Inferior parietal cortex (tissue), 1 donor: Measurements from ENCODE around the gene IDI1.
"Not testable (repeated sequence)": the region's sequence is repeated elsewhere in the genome, so short reads cannot be mapped to it uniquely, and the experiment has no call there.

Source experiments
- DNase-seq: peaks from one replicate; pipeline ENCODE4 v3.0.0-alpha.2; 2016; ENCODE audit errors: extremely low spot score

IDI1 gene

DNA sequence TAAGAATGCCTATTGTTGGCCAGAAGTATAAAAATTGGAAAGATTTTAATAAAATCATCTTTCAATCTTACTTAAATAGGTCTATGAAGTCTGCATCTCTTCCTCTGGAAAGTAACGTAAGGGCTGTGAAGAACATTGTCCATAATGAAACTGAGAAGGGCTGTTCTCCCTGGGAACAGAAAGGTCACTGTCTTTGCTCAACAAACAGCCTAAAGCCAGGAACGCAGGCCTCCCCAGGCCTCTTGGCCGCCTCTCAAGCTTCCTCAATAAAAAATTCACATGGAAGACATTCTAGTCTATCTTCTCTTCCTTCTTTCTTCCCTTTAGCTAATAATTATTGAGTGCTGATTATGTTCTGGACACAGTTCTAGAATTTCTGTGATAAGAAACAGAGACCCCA, 14.2 kb downstream of the IDI1 start:
- DNase-seq = peak; percentile 64

DNA sequence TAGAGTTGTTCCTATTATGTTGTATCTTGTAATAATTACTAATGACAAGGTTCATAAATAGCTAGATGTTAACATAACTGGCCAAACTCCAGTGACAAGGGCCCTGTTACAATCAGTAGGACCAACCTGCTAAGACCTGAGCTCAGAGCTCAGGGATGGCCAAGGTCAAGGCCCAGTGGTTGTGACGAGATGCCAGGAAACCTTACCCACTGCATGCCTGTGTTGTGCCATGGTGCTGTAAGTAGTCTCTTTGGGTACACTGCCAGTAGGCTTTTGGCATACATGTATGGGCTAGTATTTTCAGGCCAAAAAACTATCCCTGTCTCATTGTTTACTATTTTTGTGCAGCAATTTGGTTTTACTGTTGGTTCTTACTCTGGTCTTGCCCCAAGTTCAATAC, 15.3 kb downstream of the IDI1 start:
- DNase-seq = no peak

DNA sequence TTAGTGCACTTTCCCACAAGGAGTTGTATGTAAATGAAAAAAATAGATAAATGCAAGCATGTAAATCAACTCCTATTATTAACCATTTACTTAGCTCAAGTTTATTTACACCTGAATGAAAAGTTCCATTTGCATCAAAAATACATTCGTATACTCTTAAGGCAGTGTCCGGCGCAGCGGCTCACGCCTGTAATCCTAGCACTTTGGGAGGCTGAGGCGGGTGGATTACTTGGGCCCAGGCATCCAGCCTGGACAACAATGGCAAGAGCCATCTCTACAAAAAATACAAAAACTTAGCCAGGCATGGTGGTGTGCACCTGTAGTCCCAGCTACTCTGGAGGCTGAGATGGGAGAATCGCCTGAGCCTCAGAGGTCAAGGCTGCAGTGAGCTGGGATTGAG, 19.1 kb downstream of the IDI1 start:
- no peak for DNase-seq

DNA sequence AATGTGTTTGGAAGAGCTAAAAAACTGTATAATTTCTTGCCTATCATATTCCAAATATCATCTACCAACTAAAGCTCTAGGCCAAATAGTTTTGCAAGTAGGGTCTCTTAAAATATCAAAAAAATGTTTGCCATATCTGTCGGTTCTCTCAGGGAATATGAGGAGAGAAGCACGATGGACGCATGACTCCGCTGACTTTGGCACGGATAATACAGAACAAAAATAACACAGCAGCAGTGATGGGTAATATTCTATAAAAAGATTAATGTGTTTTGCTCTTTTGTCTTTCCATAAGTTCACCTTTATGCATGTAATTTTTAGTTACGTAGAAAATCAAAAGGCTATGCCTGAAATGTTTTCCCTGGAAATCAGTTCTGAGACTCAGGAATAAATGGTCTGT, 22.3 kb downstream of the IDI1 start:
- no peak for DNase-seq

DNA sequence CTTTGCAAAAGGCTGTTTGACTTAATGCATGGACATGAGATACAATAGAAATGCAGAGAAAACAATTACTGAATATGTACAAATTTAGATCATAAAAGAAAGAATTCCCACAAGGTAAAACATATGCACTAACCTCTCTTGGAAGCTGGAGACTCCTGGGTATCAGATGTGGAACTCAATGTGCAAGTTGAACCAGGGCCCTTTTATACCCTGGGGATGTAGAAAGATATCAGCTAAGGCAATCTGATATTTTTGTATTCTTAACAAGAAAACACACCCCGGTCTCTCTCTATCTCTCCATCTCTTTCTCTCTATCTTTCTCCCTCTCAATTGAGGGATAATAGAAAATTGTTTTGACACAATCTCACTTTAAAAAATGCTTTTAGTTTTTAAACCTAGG, 23.2 kb downstream of the IDI1 start, which contains the start of gene IDI2:
IDI2 (minus strand) TSS at position 177 of the 400 bp plus-strand sequence. CDS start 1,136 bp downstream, outside the sequence.
- no peak for DNase-seq

DNA sequence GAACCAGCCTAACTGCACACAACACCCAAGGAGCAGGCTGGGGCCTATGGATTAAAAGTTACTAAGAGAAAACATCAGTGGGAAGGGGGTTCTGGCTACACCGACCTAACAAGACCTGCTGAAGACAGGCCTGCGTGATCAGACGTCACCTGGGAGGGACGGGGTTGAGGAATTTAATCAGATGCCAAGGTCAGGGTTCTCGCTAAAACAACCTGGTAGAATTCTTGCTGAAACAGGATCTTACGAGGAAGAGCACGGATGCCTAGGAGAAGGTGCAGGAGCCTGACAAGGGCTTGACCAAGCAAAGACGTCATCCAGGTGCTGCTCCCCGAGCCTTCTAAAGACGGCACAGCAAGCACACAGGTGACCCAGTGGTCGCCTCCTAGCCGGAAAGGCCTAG, 24.8 kb downstream of the IDI1 start:
- DNase-seq = no peak

DNA sequence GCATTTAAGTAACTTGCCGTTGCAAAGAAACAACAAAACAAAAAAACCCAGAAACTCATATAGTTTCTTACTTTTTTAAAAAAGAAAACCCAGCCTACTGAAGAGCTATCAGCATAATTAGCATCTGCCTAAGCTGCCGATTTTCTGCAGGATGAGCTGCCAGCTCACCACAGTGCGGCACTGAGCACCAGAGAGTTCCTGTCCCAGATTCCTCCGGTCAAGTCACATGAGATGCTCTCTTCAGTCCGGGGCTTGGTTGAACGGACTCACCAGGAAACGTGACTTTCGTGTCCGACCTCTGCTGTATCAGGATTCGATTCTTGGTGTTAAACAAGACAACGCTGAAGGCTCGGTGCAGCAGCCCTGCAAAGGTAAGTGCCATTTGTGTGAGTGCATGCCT, 26.5 kb downstream of the IDI1 start:
- peak; percentile 52 for DNase-seq

DNA sequence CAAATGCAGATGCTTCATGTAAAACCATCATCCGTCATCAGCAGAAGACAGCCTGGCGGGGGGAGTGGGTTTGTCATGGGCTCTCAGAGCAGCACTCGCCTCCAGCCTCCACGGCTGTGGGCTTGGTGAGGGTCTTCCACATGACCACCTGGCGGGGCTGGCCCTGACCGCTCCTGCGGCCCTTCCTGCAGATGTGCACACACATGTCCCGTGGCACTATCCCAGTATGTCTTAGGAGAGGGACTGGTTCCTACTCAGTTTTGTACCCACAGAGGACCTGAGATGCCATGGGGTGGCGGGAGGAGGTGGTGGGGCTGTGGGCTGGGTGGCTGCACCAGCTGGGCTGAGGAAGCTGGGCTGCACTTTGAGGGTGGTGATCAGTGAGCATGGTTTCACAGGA, 28.0 kb downstream of the IDI1 start:
- no peak for DNase-seq

DNA sequence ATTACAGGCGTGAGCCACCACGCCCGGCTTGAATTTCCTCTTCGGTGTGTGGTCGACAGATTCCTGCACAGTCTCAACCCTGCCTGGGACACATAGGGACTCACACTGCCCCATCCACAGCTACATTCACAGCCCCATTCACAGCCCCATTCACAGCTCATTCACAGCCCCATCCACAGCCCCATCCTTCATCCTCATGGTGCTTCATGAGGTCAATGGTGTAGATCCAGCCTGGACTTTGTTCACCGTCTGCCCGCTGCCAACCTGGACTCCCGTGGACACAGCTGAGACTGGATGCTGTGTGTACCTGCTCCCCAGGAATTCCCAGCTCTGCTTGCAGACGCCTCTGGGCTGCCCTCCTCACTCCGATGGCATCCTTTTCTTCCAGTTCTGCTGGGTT, 28.5 kb downstream of the IDI1 start:
- no peak for DNase-seq

DNA sequence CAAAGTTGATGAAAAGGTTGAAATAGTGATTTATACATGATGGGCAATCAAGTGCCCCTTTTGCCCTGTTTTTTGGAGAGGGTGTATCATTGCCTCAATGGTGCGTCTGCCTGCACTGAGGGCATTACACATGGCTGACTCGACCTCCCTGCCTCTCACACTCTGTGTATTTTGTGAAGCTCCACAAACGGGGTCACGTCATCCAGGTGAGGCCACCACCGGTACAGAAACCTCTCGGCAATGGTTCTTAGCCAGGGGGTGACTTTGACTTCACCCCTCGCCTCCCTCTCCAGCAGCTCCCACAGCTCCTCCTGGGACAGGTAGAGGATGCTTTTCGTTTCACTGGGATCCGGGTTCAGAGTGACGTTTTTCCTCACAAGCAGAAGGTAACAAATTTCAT, 29.6 kb downstream of the IDI1 start:
- no peak for DNase-seq

DNA sequence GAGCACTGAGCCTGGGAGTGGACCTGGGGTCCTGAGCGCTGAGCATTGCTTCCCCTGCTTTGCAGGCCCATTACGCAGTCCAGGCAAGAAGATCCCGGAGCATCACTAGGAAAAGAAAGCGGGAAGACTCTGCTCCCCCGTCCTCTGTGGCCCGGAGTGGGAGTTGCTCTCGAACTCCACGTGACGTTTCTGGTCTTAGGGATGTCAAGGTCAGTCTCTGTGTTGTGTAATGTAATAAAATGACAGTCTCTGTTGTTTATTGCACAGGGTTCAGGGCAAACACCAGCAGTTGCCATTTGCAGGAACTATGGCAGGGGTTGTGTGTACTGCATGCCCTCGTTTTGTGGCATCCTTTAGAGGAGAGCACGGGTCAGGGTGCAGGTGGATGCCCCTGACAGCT, 33.2 kb downstream of the IDI1 start:
- DNase-seq = no peak

DNA sequence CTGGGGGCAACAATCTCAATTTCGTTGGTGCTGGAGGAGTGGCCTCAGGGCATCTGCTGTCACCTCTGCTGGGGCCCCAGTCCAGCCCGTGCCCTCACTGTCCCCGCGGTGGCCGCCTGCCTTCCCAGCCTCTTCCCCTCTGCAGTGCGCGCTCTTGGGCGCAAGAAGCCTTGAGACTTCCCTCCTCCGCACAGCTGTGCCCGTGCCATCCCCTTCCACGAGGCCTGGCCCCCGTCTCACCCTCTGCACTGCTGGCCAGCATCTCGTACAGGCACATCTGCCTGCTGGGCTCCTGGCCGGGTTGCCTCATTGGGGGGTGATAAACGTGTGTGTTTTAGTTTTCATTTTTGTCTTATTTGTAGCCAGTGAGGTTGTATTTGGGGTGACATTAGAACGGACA, 37.2 kb downstream of the IDI1 start:
- DNase-seq = no peak

DNA sequence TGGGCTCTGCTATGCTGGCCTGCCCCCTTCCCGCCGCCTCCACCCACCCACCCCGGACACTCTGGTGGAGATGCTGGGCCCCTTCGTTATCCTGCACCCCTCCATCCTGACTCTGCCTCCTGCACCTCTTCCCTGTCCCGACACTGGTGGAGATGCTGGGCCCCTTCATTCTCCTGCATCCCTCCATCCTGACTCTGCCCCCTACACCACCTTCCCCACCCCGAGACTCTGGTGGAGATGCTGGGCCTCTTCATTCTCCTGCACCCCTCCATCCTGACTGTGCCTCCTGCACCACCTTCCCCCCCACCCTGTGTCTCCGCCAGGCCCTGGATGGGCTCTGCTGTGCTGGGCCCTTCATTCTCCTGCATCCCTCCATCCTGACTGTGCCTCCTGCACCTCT, 38.2 kb downstream of the IDI1 start:
- DNase-seq = no peak

DNA sequence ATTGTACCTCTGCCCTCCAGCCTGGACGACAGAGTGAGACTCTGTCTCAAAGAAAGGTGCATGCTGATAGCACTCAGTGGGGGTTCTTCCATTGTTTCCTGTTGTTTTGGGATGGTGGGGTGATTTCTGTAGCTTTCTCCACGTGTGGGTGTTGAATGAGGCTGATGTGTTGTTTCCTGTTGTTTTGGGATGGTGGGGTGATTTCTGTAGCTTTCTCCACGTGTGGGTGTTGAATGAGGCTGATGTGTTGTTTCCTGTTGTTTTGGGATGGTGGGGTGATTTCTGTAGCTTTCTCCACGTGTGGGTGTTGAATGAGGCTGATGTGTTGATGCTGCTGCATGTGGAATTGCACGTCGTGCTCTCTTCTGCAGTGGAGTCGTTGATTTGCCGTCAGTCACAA, 39.0 kb downstream of the IDI1 start:
- DNase-seq = not testable (repeated sequence)

DNA sequence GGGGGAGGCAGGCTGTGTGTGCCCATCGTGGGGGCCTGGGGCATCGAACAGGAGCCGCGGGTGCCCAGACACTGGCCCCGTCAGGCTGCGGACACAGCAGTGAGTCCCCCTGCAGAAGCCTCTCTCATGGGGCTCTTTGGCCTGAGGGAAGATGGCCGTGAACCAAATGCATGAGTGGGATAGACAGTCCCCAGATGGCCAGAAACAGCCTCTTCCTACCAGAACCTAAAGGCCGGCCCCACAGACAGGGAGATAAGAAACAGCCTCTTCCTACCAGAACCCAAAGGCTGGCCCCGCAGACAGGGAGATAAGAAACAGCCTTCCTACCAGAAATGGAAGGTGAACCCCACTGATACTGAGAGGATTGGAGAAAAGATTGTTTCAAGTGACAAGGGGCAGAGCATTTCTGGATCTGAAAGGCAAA, 39.8 kb downstream of the IDI1 start:
- DNase-seq = no peak

DNA sequence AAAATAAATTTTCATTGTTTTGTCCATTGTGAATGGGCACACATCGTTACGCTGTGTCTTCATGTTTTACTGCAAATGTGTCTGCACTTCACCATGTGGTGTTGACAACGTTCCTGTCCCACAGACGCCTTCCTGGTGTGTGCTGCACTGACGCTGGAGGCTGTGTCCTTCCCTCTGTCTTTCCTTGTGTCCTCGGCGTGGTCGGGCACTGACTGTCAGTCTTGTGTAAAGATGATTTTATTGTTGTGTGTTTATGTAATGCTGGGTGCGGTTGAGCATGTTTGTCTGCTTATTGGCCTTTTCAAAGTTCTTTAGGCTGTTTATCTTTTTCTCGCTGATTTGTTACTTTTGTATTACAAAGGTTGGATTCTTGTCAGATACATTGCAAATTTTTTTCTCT, 41.3 kb downstream of the IDI1 start:
- no peak for DNase-seq

DNA sequence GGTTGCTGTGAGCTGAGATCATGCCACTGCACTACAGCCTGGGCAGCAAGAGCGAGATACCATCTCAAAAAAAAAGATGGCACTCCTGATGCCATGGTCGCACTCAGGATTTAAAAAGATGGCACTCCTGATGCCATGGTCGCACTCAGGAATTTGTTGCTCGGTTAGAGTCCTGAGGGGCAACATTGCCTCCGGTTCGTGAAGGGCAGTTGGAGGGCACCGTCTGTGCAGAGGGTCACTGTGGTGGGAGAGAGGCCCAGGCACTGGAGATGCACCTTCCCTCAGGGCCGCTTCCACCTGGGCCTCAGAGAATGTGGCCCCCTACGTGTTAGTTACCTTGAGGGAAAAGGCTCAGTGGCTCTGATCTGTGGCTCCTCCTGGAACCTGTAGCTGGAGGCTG, 42.3 kb downstream of the IDI1 start:
- no peak for DNase-seq

DNA sequence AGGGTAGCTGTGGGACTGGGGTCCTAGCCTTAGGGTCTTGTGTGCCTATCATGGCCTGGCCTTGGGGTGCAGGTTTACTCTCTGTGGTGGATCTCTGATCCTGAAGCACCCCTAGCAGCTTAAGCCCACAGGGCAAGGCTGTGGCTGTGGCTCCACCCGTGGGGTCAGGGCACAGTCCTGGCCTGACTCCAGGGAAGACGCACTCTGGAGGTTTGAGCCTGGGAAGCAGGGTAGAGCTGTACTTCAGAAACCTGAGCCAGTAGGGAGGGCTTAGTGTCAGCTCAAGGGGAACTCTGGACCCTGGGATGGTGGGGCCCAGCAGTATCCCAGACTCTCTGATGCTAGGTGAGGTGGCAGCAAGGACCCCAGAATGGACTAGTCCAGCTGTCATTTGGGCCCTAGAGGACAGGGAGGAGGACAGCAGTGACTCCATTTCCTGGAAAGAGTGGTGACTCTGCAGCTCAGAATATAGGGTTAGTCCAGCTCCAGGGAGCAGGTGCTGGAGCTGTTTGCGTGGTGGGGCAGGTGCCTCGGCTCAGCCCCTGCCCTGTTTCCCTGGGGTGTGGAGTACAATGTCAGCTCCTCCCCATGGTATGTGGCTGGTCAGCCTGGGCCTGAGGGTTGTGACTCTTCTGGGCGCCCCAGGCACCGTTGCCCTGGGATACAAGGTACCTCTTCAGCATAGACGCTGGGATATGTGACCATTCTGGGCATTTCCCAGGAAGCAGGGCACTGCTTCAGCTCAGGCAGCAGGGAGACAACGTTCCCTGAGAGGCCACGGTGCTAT, 44.8 kb downstream of the IDI1 start:
- DNase-seq = no peak

DNA sequence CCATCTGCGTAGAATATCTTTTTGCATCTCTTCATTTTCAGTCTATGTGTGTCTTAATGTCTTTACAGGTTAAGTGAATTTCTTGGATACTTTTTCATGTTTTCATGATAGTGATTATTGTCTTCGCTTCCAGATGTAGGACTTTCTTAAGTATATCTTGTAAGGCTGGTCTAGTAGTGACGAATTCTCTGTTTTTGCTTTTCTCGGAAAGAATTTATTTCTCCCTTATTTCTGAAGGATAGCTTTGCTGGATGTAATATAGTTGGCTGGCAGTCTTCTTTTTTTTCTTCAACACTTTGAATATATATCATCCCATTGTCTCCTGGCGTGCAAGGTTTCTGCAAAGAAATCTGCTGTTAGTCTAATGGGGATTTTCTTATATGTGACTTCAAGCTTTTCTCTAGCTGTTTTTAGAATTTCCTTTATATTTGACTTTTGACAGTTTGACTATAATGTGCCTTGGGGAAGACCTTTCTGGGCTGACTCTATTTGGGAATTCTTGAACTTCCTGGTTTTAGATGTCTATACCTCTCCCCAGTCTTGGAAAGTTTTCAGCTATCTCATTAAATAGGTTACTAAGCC, 46.4 kb downstream of the IDI1 start:
- no peak for DNase-seq

DNA sequence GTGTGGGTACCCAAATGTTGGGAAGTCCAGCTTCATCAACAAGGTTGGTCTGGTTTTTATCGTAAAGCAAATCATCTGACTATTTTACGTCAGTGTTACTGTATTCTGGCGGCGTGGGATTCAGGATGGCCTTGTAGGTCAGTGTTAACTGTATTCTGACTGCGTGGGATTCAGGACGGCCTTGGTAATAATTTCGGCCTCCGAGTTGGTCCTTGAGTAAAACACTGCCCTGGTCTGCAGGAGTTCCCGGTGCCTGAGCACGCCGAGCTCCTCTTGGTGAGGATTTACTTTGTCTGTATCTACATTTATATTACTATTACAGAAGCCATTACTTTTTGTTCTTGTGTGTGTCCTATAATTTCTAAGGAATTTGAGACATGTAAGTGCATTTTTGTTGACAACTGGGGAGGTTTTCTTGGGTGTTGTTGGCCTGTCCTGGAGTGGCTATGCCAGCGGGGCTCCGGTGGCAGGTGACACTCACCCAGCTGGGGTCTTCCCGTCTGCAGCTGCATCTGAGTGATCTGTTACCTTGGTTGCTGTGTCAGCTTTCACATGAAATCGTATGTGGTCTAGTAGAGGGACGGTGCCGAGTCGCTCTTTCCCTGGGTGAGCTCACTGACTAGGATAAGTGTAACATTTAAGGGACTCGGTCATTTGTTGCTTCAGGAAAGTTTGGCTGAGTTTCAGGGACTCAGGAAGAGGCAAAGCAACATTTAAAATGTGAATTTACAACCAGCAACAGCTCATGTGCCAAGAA, 51.5 kb downstream of the IDI1 start:
- DNase-seq = no peak

DNA sequence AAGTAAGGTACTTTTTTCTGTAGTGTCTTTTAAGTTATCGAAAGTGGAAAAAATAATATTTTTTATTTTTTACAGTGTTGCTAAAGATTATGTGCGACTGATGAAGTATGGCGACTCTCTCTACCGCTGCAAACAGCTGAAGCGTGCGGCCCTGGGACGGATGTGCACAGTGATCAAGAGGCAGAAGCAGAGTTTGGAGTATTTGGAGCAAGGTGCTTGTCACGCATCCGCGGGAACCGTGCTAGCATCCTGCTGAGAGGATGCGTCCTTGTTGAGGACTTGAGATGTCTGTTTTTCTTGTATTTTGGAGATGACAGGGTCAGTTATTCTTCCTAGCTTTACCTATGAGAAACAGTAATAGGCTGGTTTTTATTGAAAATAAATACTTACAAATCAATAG, 52.9 kb downstream of the IDI1 start:
- no peak for DNase-seq

DNA sequence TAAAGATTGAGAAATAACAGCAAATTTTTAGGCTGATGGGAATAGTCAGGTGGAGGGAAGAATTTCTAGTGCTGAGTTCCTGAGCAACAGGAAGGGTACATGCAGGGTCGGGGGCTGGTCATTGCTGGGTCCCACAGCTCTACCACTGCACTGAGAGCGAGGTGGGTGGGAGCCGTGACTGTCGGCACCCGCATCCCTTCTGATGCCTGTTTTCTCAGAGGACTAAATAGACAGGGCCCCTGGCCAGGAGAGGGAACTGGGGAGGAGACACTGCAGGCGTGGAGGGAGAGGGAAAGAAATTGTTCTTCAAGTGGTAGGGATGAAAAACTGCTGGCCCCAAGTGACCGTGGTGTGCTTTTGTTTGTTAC, 53.4 kb downstream of the IDI1 start:
- DNase-seq = no peak
